DOHH2 (cell line): Measurements from ENCODE around the gene VWA5B1.

Experiments used
- EZH2phosphoT487 ChIP-seq: fragments of 200-600 bp; sonication (generic); IDR thresholded peaks from 2 replicates; pipeline ENCODE4 v1.6.1; 2017; ENCODE audit warnings: borderline replicate concordance, mild to moderate bottlenecking, antibody characterized with exemption, low read length, moderate library complexity, mixed read lengths
- TF ChIP-seq, protein P1 (sequence below): fragments of 200-600 bp; sonication (generic); IDR thresholded peaks from one replicate; pipeline ENCODE4 v1.5.1; 2014; ENCODE audit warnings: antibody characterized with exemption, mild to moderate bottlenecking, low read depth, low read length; ENCODE audit not compliant: poor library complexity, severe bottlenecking

DNA sequence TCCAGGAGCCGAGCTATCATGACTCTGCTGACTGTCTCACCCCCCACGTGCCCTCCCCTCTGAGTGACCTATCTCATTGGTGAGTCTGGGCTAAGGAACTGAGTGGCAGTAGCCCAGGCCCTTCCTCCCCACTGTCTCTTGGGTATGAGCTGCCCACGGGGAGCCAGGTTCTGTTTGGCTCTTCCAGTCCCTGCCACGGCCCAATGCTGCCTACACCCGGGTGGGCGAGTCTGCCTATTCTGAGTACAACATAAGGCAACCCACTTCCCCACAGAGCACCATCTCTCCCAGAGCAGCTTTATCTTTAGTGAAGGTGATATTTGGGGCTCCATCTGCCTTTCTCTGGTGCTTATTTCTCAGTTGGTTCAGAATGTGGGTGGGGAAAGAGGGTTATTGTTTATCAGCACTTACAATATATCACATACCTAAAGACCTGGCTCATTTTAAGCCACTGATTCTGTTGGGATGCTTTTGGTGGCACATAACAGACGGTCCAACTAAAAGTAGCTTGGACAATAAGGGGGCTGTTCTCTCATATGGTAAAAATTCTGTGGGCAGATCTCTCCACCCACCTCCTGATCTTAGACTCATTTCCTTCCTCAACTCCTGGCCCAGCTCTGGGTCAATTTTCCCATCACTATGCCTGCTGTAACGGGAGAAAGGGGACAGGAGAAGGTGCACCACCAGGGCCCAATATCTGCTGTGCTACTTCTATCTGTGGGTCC, 27.7 kb upstream of the VWA5B1 start:
- TF ChIP-seq, protein P1, sequence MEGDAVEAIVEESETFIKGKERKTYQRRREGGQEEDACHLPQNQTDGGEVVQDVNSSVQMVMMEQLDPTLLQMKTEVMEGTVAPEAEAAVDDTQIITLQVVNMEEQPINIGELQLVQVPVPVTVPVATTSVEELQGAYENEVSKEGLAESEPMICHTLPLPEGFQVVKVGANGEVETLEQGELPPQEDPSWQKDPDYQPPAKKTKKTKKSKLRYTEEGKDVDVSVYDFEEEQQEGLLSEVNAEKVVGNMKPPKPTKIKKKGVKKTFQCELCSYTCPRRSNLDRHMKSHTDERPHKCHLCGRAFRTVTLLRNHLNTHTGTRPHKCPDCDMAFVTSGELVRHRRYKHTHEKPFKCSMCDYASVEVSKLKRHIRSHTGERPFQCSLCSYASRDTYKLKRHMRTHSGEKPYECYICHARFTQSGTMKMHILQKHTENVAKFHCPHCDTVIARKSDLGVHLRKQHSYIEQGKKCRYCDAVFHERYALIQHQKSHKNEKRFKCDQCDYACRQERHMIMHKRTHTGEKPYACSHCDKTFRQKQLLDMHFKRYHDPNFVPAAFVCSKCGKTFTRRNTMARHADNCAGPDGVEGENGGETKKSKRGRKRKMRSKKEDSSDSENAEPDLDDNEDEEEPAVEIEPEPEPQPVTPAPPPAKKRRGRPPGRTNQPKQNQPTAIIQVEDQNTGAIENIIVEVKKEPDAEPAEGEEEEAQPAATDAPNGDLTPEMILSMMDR: no peak
- TF ChIP-seq EZH2phosphoT487: no peak
